ENCODE measurements around the gene TCF7. TPM values are rescaled to one million over a fixed set of nuclear protein-coding genes. Genes with fewer than 3 reads are reported as not detected.

TCF7 gene
- total and polyA plus RNA-seq, 2 donors (not counting 1 experiment from before 2014, with no cell fraction given): 3.1 to 3.3 TPM

GRCh38 chr5:134116286-134116685, 1.8 kb downstream of the TCF7 start:
- no peak for TF ChIP-seq EZH2 (IDR thresholded peaks at IDR 0.05; ENCODE audit: low read length, missing control alignments)
- TF ChIP-seq, protein P1, sequence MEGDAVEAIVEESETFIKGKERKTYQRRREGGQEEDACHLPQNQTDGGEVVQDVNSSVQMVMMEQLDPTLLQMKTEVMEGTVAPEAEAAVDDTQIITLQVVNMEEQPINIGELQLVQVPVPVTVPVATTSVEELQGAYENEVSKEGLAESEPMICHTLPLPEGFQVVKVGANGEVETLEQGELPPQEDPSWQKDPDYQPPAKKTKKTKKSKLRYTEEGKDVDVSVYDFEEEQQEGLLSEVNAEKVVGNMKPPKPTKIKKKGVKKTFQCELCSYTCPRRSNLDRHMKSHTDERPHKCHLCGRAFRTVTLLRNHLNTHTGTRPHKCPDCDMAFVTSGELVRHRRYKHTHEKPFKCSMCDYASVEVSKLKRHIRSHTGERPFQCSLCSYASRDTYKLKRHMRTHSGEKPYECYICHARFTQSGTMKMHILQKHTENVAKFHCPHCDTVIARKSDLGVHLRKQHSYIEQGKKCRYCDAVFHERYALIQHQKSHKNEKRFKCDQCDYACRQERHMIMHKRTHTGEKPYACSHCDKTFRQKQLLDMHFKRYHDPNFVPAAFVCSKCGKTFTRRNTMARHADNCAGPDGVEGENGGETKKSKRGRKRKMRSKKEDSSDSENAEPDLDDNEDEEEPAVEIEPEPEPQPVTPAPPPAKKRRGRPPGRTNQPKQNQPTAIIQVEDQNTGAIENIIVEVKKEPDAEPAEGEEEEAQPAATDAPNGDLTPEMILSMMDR (conservative IDR thresholded peaks at IDR 0.05 in 1 of 2, IDR thresholded peaks at IDR 0.05 in 1 of 2; ENCODE audit: low read depth in 1 of 2, low read length in 2 of 2): no peak
- Histone ChIP-seq H3K36me3 (ENCODE audit: control insufficient read depth, insufficient read depth, low read length) (peaks cover 3% of the 10 kb centered on the region), H3K4me1 (ENCODE audit: control insufficient read depth, extremely low read depth, insufficient read depth, low read length) (peaks cover 4% of the 10 kb centered on the region), H3K4me3 (replicated peaks in 1 of 4; ENCODE audit: control extremely low read depth in 1 of 4, insufficient read depth in 1 of 4, low read depth in 3 of 4, low read length in 4 of 4) (no peak overlapping the region), H3K9me3 (ENCODE audit: control insufficient read depth, insufficient read depth, low read depth, low read length) (no peaks in the 10 kb centered on the region), H4K20me1 (ENCODE audit: control insufficient read depth, extremely low read depth, insufficient read depth, low read length) (no peaks in the 10 kb centered on the region), H3K27ac (ENCODE audit: insufficient read depth, low read length) (no peak overlapping the region), H3K27me3 (ENCODE audit: control insufficient read depth, insufficient read depth, low read length) (no peaks in the 10 kb centered on the region), H3K9ac (ENCODE audit: insufficient read depth, low read length) (no peak overlapping the region), H2AFZ (ENCODE audit: low read length) (no peak overlapping the region), H3K4me2 (ENCODE audit: extremely low read depth, insufficient read depth, low read length) (no peak overlapping the region), H3K79me2 (ENCODE audit: control insufficient read depth, insufficient read depth, low read length) (no peaks in the 10 kb centered on the region)
- no peak for DNase-seq (ENCODE audit: low read depth in 2 of 2)

- Histone ChIP-seq H3K4me1 (ENCODE audit: control insufficient read depth, extremely low read depth, insufficient read depth, low read length) (peaks cover 4% of the 10 kb centered on the region), H3K9me3 (ENCODE audit: control insufficient read depth, insufficient read depth, low read depth, low read length) (no peaks in the 10 kb centered on the region), H4K20me1 (ENCODE audit: control insufficient read depth, extremely low read depth, insufficient read depth, low read length) (no peaks in the 10 kb centered on the region), H3K36me3 (ENCODE audit: control insufficient read depth, insufficient read depth, low read length) (peaks cover 3% of the 10 kb centered on the region), H2AFZ (ENCODE audit: low read length) (no peak overlapping the region), H3K27me3 (ENCODE audit: control insufficient read depth, insufficient read depth, low read length) (no peaks in the 10 kb centered on the region), H3K79me2 (ENCODE audit: control insufficient read depth, insufficient read depth, low read length) (no peaks in the 10 kb centered on the region), H3K4me3 (replicated peaks in 1 of 4; ENCODE audit: control extremely low read depth in 1 of 4, insufficient read depth in 1 of 4, low read depth in 3 of 4, low read length in 4 of 4) (no peak overlapping the region), H3K27ac (ENCODE audit: insufficient read depth, low read length) (no peak overlapping the region), H3K9ac (ENCODE audit: insufficient read depth, low read length) (no peak overlapping the region), H3K4me2 (ENCODE audit: extremely low read depth, insufficient read depth, low read length) (no peak overlapping the region)
- TF ChIP-seq EZH2 (IDR thresholded peaks at IDR 0.05; ENCODE audit: low read length, missing control alignments): no peak
- TF ChIP-seq, protein P1 (conservative IDR thresholded peaks at IDR 0.05 in 1 of 2, IDR thresholded peaks at IDR 0.05 in 1 of 2; ENCODE audit: low read depth in 1 of 2, low read length in 2 of 2): no peak
- DNase-seq (ENCODE audit: low read depth in 2 of 2): no peak
These were observed 2.6 kb downstream of the TCF7 start for GRCh38 chr5:134116789-134117761.

GRCh38 chr5:134118212-134118835, 3.8 kb downstream of the TCF7 start:
- Histone ChIP-seq H3K4me1 (ENCODE audit: control insufficient read depth, extremely low read depth, insufficient read depth, low read length) (peaks cover 3% of the 10 kb centered on the region), H3K79me2 (ENCODE audit: control insufficient read depth, insufficient read depth, low read length) (no peaks in the 10 kb centered on the region), H3K9me3 (ENCODE audit: control insufficient read depth, insufficient read depth, low read depth, low read length) (no peaks in the 10 kb centered on the region), H4K20me1 (ENCODE audit: control insufficient read depth, extremely low read depth, insufficient read depth, low read length) (no peaks in the 10 kb centered on the region), H2AFZ (ENCODE audit: low read length) (no peak overlapping the region), H3K4me2 (ENCODE audit: extremely low read depth, insufficient read depth, low read length) (no peak overlapping the region), H3K36me3 (ENCODE audit: control insufficient read depth, insufficient read depth, low read length) (peaks cover 5% of the 10 kb centered on the region), H3K9ac (ENCODE audit: insufficient read depth, low read length) (no peak overlapping the region), H3K27me3 (ENCODE audit: control insufficient read depth, insufficient read depth, low read length) (no peaks in the 10 kb centered on the region), H3K27ac (ENCODE audit: insufficient read depth, low read length) (no peak overlapping the region), H3K4me3 (replicated peaks in 1 of 4; ENCODE audit: control extremely low read depth in 1 of 4, insufficient read depth in 1 of 4, low read depth in 3 of 4, low read length in 4 of 4) (no peak overlapping the region)
- DNase-seq (ENCODE audit: low read depth in 2 of 2): no peak
- no peak for TF ChIP-seq EZH2 (IDR thresholded peaks at IDR 0.05; ENCODE audit: low read length, missing control alignments)
- TF ChIP-seq, protein P1 (conservative IDR thresholded peaks at IDR 0.05 in 1 of 2, IDR thresholded peaks at IDR 0.05 in 1 of 2; ENCODE audit: low read depth in 1 of 2, low read length in 2 of 2): no peak

Measured in fibroblast of lung (primary cell).